Glomerular visceral epithelial cell (primary cell): ENCODE measurements around the gene DRAXIN.

Experiments
- DNase-seq: peaks from one replicate; pipeline ENCODE4 v3.0.0-alpha.2; 2016; ENCODE audit errors: extremely low spot score

Gene DRAXIN

DNA sequence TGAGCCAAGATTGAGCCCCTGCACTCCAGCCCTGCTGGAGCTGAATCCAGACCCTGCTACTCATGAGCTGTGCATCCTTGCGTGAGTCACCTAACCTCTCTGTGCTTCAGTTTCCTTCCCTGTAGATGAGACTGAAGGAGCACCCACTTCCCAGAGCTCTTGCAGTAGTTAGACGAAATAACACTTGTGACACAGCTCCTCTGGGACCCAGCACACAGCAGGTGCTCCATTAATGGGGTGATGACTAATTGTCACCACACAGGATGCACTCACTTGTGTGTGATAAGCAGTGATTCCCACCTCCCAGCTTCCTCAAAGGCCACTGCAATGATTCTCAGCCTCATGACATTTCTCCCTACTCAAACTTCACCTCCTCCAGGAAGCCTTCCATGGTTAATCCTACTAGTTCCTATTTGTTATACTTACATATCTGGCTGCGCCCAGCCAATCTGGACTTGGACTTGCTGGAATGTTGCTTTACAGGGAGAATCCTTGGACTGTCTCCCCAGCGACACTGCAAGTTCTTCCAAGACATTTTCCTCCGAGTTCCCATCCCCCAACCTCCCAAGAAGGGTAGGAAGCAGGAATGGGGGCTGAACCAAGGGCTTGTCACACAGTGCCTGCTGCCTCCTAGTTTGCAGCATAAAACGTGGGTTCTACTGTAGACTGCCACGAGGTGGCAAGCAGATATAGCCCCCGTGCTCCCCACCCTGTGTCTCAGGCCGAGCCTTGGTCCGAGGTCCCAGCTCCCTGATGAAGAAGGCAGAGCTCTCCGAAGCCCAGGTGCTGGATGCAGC, 17.2 kb downstream of the DRAXIN start:
- DNase-seq, result no peak

DNA sequence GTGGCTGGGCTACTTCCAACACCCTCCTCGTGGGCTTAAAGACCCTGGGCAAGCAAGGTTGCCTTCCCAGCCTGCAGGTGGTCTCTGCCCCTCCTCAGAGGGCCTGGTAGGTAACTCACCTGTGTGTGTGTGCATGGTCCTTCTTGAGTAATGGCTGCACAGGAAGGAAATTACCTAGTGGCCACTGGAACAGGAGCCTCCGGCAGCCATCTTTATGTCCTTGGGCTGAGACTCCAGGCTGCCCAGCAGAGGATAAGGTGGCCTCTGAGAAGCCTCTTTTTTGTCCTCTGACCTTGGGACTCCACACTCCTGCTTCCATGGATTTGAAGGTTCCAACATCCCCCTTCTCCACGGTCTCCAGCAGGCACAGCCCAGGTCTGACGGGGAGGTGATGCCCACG, 20.0 kb downstream of the DRAXIN start:
- DNase-seq, result no peak

DNA sequence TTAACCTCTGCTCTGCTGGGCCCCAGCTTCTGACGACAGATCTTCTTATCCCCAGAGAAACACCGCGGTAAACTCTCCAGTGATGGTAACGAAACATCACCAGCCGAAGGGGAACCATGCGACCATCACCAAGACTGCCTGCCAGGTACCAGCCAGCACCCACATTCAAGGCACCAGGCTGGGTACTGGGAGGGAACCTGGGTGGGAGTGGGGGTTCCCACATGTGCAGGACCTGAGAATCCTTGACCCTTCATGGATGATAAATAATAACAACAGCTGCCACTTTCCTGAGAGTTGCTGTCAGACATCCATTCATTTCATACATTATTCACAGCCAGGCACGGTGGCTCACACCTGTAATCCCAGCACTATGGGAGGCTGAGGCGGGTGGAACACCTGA, 20.8 kb downstream of the DRAXIN start:
- DNase-seq, result no peak

DNA sequence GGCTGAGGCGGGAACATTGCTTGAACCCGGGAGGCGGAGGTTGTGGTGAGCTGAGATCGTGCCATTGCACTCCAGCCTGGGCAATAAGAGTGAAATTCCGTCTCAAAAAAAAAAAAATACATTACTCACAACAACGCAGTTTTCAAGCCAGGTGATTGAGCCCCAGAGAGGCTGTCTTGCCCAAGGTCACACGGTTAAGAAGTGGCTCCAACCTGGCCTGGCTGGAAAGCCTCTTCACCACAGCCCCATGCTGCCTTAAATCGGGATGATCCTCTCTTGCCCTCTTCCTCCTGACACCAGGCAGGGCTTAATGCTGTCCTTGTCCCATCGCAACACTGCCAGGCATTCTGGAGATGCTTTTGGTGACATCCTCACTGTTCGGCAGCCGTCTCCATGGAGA, 21.6 kb downstream of the DRAXIN start:
- no peak for DNase-seq

DNA sequence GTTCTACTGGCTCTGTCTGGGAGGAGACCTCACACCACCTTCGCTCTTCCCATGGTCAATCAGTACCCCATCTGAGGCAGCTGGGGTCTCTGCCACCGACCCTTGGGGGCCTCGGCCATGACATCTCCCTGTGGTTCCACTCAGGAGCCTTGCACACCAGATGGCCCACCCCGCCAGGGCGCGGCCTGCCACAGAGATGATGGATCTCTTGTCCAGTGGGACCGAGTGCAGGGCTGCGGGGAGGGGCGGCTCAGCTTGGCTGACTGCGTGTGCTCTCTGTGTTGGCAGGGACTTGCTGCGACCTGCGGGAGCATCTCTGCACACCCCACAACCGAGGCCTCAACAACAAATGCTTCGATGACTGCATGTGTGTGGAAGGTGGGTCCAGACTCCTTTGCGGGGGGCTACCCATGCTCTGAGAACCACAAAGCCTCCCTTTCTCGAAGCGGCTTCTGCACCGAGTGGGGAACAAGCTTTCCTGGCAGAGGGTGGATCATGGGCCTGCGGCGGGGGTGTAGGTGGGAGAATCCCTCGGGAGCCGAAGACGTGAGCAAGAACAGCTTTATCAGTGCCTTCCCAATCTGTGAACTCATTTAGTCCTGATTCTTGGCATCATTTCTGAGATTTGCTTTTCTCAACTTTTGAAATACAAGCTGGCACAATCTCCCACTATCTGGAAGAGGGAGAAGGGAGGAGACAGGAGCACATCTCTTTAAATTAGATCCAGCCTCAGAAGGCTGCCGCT, 23.5 kb downstream of the DRAXIN start:
- DNase-seq, result no peak

DNA sequence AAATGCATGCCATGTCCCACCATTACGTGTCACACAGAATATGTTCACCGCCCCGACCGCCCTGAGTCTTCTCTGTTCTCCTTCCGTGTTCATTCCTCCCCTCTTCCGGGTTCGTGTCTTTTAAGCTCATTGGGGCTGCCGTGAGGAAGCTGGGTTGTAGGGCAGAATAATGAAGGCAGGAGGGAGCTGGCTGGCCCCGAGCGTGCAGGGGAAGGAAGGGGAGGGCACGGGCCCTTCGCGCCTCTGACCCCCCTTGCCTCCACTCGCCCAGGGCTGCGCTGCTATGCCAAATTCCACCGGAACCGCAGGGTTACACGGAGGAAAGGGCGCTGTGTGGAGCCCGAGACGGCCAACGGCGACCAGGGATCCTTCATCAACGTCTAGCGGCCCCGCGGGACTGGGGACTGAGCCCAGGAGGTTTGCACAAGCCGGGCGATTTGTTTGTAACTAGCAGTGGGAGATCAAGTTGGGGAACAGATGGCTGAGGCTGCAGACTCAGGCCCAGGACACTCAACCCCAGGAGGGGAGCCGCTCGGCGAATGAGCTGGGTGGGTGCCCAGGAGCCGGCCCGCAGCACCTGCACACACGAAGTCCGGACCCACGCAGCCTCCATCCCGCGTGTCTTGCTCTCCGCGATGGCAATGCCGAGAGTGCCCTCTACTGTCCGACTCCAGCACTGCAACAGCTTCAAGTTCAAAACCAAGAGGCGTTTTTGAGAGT, 28.0 kb downstream of the DRAXIN start:
- peak; percentile 62 for DNase-seq

DNA sequence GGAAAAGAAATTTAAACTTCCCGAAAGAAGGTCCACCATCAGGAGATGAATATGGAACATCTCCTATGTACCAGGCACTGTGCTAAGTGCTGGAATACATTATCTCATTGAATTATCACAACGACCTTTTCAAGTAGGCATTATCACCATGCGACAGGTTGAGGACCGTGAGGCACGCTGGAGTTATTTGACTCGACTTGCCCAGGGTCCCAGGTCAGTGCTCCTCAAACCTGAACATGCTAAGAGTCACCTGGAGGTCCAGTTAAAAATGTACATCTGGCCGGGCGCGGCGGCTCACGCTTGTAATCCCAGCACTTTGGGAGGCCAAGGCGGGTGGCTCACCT, 28.5 kb downstream of the DRAXIN start:
- no peak for DNase-seq

DNA sequence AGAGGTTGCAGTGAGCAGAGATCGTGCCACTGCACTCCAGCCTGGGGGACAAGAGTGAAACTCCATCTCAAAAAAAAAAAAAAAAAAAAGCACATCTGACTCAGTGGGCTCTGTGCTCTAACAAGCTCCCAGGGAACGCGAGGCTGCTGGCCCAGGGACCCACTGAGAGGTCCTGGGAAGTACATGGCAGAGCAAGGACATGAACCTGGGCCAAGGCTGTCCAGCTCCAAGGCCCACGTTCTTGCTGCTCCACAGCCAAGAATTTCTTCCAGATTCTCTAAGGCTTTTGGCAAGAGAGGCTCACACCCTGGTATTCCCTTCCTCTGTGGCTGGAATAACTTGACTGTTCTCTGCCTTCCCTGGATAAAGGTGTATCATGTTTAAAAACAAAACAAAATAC, 29.0 kb downstream of the DRAXIN start:
- no peak for DNase-seq

DNA sequence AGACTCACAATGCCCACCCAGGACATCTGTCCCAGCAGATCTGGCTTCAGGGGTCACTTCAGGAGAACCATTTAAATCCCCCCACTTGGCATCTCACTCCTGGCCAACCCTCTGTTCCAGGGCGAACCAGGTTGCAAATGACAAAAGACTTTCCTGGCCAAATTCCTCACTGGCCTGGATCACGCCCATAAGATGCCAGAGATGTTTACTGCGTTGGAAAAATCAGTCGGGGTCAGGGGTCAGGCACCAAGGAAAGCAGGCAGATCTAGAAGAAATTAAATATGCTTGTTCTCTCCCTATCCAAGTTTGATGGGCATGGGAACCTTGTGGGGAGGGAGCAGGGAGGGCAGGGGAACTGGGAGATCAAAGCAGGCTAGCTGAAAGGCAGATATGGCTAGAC, 29.8 kb downstream of the DRAXIN start:
- DNase-seq, result no peak

DNA sequence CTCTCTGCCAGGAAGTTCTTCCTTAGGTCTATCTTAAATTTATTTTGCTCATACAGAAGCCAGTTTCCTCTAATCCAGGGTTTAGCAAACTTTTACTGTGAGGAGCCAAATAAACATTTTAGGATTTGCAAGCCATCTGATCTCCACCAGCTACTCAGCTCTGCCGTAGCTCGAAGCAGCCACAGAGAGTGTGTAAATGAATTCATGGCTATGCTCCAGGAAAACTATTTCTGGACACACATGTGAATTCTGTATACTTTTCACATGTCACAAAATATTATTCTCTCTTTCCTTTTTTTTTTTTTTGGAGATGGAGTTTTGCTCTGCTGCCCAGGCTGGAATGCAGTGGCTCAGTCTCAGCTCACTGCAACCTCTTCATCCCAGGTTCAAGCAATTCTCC, 31.0 kb downstream of the DRAXIN start:
- no peak for DNase-seq

DNA sequence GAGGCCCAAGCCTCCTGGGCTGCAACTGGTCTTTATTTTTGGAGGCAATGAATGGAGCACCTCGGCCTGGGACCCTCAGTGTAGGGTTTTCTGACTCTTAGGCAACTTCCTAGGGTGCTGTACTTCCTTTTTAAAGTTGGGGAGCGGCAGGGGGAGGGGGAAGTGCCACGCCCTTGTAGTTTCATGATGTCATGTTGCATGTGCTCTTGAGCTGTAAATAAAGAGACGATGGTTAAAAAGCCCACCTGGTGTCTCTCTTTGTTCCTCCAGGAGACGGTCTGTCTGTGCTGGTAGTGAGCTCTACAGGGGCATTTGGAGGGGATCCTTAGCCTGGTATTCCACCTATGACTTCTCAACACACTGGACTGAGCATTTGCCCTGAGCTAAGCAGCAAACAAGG, 34.1 kb downstream of the DRAXIN start:
- no peak for DNase-seq

DNA sequence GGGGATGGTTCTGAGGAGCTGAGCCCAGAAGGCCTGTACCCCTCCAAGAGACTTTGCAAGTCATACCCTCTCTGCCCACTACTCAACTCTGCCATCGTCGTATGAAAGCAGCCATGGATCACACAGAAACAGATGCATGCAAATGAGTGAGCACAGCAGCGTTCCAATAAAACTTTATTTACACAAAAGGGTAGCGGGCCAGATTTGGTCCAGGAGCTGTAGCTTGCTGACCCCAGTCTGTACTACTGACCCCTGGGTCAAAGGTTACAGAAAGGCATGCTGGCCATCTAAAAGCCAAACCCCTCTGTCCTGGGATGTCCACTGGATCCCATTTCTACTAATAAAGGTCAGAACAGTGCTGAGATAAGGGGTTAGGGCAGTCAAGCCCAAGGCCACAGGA, 35.6 kb downstream of the DRAXIN start:
- no peak for DNase-seq

DNA sequence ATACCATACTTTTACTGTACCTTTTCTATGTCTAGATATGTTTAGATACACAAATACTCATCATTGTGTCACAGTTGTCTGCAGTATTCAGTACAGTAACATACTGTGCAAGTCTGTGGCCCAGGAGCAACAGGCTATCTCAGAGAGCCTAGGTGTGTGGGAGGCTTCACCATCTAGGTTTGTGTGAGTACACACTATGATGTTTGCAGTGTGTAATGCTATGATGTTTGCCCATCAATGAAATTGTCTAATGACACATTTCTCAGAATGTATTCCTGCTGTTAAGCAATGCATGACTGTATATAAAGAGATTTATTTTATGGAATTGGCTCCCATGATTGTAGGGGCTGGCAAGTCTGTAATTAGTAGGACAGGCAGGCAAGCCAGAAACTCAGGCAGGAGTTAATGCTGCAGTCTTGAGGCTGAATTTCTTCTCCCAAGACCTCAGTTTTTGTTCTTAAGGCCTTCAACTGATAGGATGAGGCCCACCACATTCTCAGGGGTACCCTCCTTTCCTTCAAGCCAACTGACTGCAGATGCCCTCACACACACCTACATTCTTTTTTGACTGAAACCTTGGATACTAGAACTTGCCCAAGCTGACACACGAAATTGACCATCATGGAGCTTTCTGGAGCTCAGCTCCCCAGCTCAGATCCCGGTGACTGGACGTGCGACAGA, 36.8 kb downstream of the DRAXIN start:
- DNase-seq, result no peak

DNA sequence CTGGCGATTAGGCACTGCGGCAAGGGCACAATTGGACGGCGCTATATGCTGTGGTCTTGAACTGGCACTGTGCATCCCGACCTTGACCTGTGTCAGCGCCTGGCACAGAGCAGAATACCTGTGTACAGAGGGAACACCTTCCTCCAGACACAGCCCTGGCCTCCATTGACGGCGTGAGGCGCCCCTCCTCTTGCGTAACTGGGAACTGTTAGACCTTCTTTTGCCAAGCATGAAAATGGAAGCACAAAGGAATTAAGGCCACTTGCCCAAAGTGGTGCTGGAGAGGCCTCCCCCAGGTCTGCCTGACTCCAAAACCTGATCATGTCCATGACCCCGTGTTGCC, 37.6 kb downstream of the DRAXIN start:
- DNase-seq, result no peak

DNA sequence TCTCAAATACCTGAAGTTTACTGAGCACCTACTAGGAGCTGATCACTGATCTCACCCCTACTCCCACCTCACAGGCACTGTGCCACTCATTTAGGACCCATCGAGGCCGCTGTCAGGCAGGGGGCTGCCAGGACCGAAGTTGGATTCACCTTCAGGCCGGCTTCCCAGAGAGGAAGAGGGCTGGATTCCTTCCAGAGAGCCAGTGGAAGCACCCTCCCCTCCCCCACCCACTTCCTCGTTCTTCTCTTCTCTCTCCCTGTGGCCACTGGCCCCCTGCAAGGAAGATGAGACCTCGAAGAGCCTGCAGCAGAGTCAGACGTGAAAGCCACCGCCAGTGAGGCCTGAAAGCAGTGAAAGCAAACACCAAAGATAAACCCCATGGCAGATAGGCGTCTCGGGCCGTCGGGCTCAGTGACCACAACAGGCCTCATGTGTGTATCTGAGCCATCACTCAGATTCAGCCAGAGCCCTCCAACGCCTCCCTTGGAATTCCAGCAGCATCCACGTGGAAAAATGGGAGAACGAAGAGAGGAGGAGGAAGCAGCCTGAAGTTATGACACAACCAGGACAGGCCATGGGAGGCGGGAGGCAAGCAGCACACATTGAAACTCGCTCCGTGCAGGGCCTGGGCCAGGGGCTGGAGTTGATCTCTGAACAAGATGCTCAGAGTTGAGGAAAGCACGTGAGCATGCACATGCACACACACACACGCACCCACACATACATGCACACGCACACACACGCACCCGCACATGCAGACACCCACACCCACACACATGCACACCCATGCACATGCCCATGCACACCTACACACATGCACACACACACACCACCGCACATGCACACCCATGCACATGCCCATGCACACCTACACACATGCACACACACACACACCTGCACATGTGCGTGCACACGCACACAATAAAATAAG, 38.3 kb downstream of the DRAXIN start:
- DNase-seq, result peak; percentile 92

DNA sequence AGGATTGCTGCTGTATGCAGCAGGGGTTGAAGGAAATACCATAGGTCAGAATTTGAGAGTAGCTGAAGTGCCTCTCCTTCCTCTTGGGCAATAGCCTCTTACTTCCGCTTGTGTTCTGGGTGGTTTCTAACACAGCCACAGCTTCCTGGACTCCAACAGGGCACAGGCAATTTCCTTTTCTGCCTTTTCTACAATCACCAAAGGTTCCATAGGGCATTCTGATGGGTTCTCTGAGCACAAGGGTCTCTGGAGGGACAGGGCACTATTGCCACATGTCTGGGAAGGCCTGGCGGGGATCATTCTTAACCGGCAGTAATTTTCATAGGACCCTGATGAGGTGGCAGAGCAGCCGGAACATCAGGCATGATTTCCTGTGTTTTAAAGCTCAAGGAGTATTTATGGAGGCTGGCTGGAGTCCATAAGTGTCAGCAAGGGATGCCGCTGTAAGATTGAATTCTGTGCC, 39.0 kb downstream of the DRAXIN start:
- DNase-seq, result no peak

DNA sequence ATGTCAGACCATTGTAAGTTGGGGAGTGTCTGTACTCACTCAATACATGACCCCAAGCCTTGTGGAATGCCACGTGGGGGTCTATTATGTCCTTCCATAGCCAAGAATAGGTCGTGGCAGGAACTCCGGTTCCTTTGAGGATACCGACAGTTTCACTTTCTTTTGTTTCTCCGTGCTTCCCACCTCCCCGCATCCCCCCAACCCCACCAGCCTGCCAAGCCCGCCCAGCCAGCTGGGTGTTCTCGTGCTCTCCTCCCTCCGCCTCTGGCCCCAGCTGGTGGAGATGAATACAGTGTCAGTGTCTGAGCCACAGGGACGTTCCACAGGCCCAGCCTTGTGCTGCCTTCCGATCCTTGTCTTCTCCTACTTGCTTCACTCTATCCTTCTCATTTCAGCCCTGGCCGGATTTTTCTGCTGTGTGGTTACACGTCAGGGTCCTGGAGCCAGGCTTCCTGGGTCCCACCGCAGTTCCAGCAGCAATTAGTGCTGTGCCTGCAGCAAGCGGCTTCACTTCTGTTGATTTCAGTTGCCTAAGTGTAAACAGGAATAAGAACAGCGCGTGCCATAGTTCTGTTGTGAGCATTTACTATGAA, 40.3 kb downstream of the DRAXIN start:
- peak; percentile 52 for DNase-seq

DNA sequence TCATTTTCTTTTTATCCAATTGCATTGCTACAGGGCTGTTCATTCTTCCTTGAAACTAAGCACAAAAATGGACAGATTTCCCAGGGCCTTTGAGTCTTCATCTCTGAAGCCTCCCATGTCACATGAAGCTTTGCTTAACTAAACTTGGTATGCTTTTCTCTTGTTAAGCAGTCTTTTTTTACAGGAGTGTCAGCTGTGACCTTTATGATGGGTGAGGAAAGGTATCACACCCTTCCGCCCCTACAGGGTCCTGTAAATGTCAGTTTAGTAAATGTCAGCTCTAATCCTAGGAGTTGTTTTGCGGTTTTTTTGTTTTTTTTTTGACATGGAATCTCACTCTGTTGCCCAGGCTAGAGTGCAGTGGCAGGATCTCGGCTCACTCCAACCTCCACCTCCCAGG, 41.8 kb downstream of the DRAXIN start:
- DNase-seq, result no peak

DNA sequence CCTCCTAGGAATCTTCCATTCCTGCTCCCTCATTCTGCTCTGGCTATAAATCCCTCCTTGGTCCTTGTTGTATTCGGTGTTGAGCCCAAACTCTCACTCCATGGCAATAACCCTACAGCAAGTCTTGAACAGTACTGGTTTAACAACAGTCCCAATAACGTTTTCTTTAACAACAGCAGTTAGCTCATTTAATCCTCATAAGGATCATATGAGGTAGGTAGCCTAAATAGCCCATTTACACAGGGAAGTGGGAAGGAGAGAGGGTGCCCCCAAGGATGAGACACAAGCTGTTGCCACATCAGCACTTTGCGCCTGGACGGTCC, 44.0 kb downstream of the DRAXIN start:
- no peak for DNase-seq

DNA sequence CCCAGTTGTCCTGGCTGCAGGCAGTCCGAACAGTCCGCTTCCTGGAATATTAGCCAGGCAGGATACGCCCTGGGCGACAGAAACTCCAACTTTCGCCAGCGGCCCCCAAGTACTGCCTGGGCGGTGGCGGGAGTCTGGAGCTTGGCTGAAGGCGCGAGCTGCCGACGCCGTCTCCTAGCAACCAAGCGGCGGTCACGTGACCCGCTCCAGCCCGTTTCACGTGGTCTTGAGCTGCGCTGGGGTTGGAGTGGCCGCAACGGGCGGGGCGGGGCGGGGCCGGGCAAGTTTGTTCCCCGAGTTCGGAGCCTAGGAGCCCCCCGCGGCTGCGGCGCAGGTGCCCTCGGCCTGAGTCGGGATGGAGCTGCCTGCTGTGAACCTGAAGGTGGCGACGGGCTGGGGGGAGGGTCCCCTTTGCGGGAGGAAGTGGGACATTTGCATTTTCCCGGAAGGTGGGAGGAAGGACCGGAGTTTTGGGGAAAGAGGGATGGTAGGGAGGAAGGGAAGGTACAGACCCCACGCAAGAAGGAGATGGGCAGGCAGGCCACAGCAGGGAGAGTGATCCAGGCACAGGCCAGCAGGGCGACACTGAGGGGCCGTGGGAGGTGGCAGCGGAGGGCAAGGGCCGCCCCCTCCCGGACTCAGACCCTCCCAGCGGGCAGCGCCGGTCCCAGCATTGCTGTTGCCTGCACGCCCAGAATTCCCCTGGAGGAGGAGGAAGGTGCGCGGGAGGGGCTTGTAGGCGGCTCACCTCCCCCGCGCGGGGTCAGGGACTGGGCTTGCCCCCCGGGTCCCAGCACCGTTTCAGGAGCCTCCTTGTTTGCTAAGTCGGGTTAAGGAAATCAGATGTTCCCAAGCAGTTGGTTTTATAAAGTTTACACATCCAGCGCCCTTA, 44.6 kb downstream of the DRAXIN start, which contains the start of gene AGTRAP:
AGTRAP (plus strand) TSS at position 283 of the 892 bp plus-strand sequence; CDS start at position 356, 73 bp downstream.
- peak; percentile 88 for DNase-seq
